Stomach (tissue), 4 donors: ENCODE measurements around the gene ANKRD6.

Experiments used
- CTCF ChIP-seq, 7 experiments: fragments of 450-650 bp in 4 of 7; fragments of 200-600 bp in 3 of 7; sonication (generic) in 3 of 7; IDR thresholded peaks; one replicate each; pipeline ENCODE4 v1.5.1; 2016 to 2019; ENCODE audit warnings: antibody characterized with exemption in 7 of 7, control low read depth in 2 of 7, mild to moderate bottlenecking in 1 of 7
- POLR2AphosphoS5 ChIP-seq, 3 donors: sonication (generic); formaldehyde crosslinking; IDR thresholded peaks; one replicate each; pipeline ENCODE4 v1.6.1; 2016; ENCODE audit warnings: antibody characterized with exemption in 3 of 3

- no peak for TF ChIP-seq POLR2AphosphoS5 (IDR thresholded peaks at IDR 0.05)
- TF ChIP-seq CTCF (IDR thresholded peaks at IDR 0.05): peak in 5 of 7 experiments; percentile 25 to 88 (median 78)
Observed at GRCh38 chr6:89610149-89610642, 177.2 kb downstream of the ANKRD6 start.
